ENCODE data around the gene CFAP61.
"Not testable (repeated sequence)": the region's sequence is repeated elsewhere in the genome, so short reads cannot be mapped to it uniquely, and the experiment has no call there.

The CFAP61 gene

GRCh38 chr20:20052074-20052970 is at the start of gene CFAP61, which contains the start of gene CRNKL1:
CFAP61 (plus strand) TSS chr20:20052532; CDS start chr20:20056654, 4,122 bp downstream.
CRNKL1 (minus strand) TSS chr20:20052466; CDS start chr20:20052342, 124 bp downstream.
- DNase-seq (ENCODE audit: low read depth): peak; percentile 98

GRCh38 chr20:20003031-20003954 is 49.0 kb upstream of the CFAP61 start:
- H3K4me3 ChIP-seq (ENCODE audit: low read depth, low read length): peak overlapping the region; percentile 11

More at GRCh38 chr20:20052074-20052970, at the start of gene CFAP61, which contains the start of gene CRNKL1:
- peak within 1 kb of the TSS; percentile 96 for H3K4me3 ChIP-seq (ENCODE audit: low read depth, low read length)
- TF ChIP-seq POLR2A (IDR thresholded peaks at IDR 0.05; ENCODE audit: extremely low read depth, insufficient read length): peak; percentile 44
- peak; percentile 68; the same call in 1 of the 2 replicates for TF ChIP-seq MYC (IDR thresholded peaks at IDR 0.05; ENCODE audit: low read depth, low read length)
- TF ChIP-seq MAX (IDR thresholded peaks at IDR 0.05; ENCODE audit: low read depth, low read length): peak; percentile 93
- TF ChIP-seq, protein P1, sequence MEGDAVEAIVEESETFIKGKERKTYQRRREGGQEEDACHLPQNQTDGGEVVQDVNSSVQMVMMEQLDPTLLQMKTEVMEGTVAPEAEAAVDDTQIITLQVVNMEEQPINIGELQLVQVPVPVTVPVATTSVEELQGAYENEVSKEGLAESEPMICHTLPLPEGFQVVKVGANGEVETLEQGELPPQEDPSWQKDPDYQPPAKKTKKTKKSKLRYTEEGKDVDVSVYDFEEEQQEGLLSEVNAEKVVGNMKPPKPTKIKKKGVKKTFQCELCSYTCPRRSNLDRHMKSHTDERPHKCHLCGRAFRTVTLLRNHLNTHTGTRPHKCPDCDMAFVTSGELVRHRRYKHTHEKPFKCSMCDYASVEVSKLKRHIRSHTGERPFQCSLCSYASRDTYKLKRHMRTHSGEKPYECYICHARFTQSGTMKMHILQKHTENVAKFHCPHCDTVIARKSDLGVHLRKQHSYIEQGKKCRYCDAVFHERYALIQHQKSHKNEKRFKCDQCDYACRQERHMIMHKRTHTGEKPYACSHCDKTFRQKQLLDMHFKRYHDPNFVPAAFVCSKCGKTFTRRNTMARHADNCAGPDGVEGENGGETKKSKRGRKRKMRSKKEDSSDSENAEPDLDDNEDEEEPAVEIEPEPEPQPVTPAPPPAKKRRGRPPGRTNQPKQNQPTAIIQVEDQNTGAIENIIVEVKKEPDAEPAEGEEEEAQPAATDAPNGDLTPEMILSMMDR (IDR thresholded peaks at IDR 0.05; ENCODE audit: low read depth, low read length): no peak

GRCh38 chr20:20003955-20004322 is 48.4 kb upstream of the CFAP61 start:
- not testable (repeated sequence) for DNase-seq (ENCODE audit: low read depth); H3K4me3 ChIP-seq (ENCODE audit: low read depth, low read length)

More at GRCh38 chr20:20003031-20003954, 49.0 kb upstream of the CFAP61 start:
- peak; percentile 85 for DNase-seq (ENCODE audit: low read depth)
- TF ChIP-seq MAX (IDR thresholded peaks at IDR 0.05; ENCODE audit: low read depth, low read length) (peak; percentile 85), MYC (IDR thresholded peaks at IDR 0.05; ENCODE audit: low read depth, low read length) (peak; percentile 63; the same call in 1 of the 2 replicates), POLR2A (IDR thresholded peaks at IDR 0.05; ENCODE audit: extremely low read depth, insufficient read length) (no peak)
- TF ChIP-seq, protein P1 (IDR thresholded peaks at IDR 0.05; ENCODE audit: low read depth, low read length): no peak

GRCh38 chr20:20005342-20005741 is 47.0 kb upstream of the CFAP61 start:
- DNase-seq (ENCODE audit: low read depth): no peak
- TF ChIP-seq MYC (IDR thresholded peaks at IDR 0.05; ENCODE audit: low read depth, low read length): no peak
- no peak for TF ChIP-seq MAX (IDR thresholded peaks at IDR 0.05; ENCODE audit: low read depth, low read length)
- no peak for TF ChIP-seq POLR2A (IDR thresholded peaks at IDR 0.05; ENCODE audit: extremely low read depth, insufficient read length)
- TF ChIP-seq, protein P1 (IDR thresholded peaks at IDR 0.05; ENCODE audit: low read depth, low read length): no peak
- no peak overlapping the region for H3K4me3 ChIP-seq (ENCODE audit: low read depth, low read length)

GRCh38 chr20:20009784-20010253 is 42.5 kb upstream of the CFAP61 start:
- TF ChIP-seq MAX (IDR thresholded peaks at IDR 0.05; ENCODE audit: low read depth, low read length) (no peak), MYC (IDR thresholded peaks at IDR 0.05; ENCODE audit: low read depth, low read length) (no peak), POLR2A (IDR thresholded peaks at IDR 0.05; ENCODE audit: extremely low read depth, insufficient read length) (no peak)
- TF ChIP-seq, protein P1 (IDR thresholded peaks at IDR 0.05; ENCODE audit: low read depth, low read length): no peak
- DNase-seq (ENCODE audit: low read depth): no peak
- no peak overlapping the region for H3K4me3 ChIP-seq (ENCODE audit: low read depth, low read length)

Data from NB4 (cell line).